HL-60/S4 (cell line): ENCODE data around the gene GPR89B.
"Not testable (repeated sequence)": the region's sequence is repeated elsewhere in the genome, so short reads cannot be mapped to it uniquely, and the experiment has no call there.

Experiments used
- in situ Hi-C: fragments of 300-500 bp; cut with MboI; formaldehyde crosslinking; loops from 2 replicates; pipeline ENCODE4 v1.14.3; 2022; ENCODE audit warnings: low sequenced_read_pairs

The GPR89B gene

DNA sequence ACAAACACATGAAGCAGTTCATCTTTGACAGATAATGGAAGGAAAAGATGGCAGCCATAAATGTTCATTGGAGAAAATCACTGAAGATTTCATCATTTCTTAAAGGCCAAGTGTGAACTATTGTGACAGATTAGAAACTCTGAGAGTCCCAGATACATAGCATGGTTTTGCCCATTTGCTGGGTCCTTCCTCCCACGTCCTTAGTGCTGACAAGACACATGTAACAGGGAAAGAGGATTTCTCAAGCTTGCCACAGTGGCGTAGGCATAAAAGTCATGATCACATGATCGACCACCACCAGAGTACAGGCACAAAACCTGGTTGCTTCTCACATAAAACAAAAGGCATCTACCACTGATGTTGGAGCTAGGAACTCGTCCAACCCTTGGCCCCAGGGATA, 98.8 kb downstream of the GPR89B start:
- in situ Hi-C loops: not testable (repeated sequence)

DNA sequence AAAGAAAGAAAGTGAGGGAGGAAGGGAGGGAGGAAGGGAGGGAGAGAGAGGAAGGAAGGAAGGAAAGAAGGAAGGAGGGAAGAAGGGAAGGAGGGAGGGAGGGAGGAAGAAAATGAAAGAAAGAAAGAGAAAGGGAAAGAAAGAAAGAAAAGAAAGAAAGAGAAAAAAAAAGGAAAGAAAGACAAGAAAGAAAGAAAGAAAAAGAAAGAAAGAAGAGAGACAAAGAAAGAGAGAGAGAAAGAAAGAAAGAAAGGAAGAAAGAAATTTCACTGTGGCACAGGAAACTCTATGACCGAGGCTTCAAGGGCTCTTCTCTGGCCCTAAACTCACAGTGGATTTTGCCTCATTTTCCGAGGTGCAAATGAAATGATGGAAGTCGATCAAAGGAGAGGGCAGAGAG, 104.0 kb downstream of the GPR89B start:
- in situ Hi-C loops: not testable (repeated sequence)

DNA sequence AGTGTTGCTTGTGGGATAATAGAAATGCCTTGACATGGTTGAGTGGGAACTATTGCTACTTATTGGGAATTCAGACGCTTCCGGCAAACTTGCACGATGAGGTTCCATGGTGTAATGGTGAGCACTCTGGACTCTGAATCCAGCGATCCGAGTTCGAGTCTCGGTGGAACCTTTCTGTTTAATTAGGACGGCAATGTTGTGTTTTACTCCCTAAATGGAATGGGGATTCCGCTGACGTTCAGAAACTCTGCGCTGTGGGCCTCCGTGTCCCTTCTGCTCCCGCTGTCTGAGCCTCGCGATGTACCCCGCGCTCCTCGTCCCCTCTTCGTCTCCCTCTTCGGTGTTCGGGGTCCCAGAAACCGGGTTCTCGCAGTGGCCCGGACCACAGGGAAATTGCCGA, 104.5 kb downstream of the GPR89B start:
- in situ Hi-C loops: not testable (repeated sequence)

DNA sequence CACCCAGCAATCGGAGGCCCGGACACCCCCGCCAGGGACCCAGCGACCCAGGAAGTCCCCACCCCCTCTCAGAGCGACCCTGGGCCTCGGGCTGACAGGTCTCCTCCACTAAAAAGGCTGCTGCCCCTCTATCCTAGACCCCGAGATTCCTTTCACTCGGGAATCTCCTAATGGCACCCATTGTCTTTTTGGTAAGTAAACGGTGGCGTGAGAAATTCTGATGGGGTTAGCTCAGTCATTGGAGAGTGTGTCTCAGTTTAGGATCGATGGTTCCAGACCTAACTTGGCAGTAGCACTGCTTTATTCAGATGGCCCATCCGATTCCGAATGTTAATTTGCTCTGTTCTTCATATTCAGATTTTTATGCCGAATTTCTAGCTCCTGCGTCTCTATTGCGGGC, 104.9 kb downstream of the GPR89B start:
- in situ Hi-C loops: not testable (repeated sequence)

DNA sequence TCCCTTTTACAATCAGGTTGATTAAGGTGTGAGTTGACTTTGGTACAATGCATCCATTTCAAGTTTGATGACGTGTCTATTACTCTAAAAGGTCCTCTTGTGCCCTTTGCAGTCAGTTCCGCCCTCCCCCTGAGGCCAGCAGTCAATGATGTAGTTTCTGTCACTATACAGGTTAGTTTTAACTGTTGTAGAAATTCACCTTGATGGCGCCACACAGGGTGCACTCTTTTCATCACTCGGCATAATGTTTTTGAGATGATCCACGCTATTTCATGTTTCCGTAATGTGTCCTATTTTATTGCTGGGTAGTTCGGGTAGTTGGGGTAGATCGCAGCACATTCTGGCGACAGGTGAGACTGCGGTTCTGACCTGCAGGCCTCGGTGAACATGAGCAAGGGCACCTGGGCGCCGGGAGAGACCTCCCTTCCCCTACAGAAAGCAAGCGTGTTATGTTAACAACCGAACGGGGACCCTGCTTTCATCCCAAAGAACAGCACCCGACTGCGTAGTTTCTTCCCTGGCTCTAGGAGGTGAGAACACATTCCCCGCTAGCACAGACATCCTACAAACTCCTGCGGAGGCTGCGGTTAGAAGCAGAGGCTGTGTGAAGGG, 109.7 kb downstream of the GPR89B start:
- in situ Hi-C loops: not testable (repeated sequence)

DNA sequence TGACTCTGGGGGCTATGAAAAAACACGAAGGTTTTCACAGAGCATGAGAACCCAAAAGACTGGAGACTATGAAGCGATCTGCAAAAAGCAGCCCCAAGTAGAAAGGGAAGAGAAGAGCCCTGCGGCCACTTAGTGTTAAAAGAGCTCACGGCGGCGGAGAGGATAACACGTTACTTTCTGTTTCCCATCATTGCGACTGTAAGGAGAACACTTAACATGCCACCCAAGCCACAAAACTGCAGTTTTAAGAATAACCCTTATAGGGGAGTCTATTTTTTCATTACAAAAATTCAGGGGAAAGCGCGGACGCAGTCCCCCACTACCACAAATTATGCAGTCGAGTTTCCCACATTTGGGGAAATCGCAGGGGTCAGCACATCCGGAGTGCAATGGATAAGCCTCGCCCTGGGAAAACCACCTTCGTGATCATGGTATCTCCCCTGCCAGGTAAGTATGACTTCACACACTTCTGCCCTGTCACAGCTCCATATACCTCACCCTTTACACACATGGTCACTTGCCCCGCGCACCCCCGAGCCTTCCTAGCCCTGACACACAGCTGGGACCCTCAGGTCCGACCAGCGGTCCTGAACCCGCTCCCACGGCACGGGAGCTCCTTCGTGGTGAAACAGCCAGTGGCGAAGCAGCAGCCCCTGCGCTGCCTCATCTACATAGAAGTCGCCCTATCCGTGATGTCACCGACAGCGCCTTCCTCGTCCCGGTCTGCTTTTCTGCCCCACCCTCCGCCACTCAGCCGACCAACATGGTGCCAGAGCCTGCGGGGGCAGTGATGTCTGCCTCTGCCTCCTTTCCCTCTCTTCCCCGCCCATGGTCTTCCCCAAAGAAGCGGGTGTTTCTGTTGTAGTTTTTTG, 110.5 kb downstream of the GPR89B start:
- in situ Hi-C loops: not testable (repeated sequence)
